ENCODE results near the gene OPA3.
A peak's percentile ranks its signal among the peaks of the same experiment; 100 is the strongest.

Gene OPA3

DNA sequence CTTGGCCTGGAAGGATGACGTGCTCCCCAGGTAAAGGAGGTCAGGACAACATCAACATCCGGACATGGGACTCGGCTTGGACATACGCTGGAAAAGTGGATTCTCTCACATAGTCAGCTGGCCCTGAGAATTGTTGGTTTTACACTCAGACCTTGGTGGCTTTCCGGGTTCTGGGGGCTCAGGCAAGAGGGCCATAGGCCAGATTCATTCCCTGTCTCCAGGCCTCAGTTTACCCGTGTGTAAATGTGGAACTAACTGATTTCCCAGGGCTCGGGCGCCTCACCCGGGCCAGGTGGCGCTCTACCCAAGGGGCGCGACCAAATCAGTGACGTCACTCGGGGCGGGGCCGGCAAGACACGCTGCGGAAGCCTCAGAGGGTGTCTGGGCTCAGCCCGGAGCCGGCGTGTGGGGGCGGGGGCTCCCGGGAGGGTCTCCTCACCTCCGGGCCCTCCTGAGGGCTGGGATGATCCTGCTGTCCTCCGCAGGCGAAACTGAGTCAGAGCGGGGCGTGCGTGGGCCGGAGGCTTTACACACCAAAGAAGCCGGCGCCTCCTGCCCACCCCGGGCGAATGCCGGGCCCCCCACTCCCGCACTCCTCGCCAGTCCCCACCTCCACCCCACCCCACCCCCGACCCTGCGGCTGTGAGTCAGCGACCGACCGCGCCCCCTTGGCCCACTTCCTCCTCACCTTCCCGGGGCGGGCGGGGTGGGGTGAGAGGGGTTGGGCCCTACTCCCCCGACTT is 78.2 kb downstream of the OPA3 start:
- peak overlapping the region; percentile 32 for H2AK5ac ChIP-seq (ENCODE audit: low read depth, low read length)
- H3K14ac ChIP-seq (ENCODE audit: low read length): no peak overlapping the region
- H3K4me1 ChIP-seq (ENCODE audit: control insufficient read depth in 2 of 2, insufficient read depth in 1 of 2, low read depth in 1 of 2, low read length in 2 of 2): peaks cover 5 to 18% of the 10 kb centered on the region in 2 donors
- peak; percentile 88 for DNase-seq (ENCODE audit: low spot score)
- no peak overlapping the region for H2BK12ac ChIP-seq (ENCODE audit: low read length)
- peak overlapping the region; percentile 97 to 100 for H3K4me3 ChIP-seq (ENCODE audit: low read length in 2 of 2)
- H2AFZ ChIP-seq (ENCODE audit: low read length): peak overlapping the region; percentile 84
- H3K4me2 ChIP-seq (ENCODE audit: insufficient read depth, low read length, poor library complexity, severe bottlenecking): peak overlapping the region; percentile 91
- peaks cover 0 to 17% (median 0%) of the 10 kb centered on the region in 3 experiments for H3K27me3 ChIP-seq (ENCODE audit: control insufficient read depth in 3 of 3, insufficient read depth in 3 of 3, low read depth in 1 of 3, low read length in 3 of 3)
- no CpG with 5 or more reads among the region's 47 CpGs for WGBS, 2 donors (ENCODE audit: extremely low coverage in 2 of 2, insufficient read length in 2 of 2, insufficient replicate concordance in 1 of 2)
- H3K9me3 ChIP-seq (replicated peaks in 1 of 2; ENCODE audit: control insufficient read depth in 2 of 2, insufficient read depth in 1 of 2, low read depth in 1 of 2, low read length in 2 of 2): no peaks in the 10 kb centered on the region
- H2BK15ac ChIP-seq (ENCODE audit: low read length): peak overlapping the region; percentile 96
- no peak overlapping the region for H4K8ac ChIP-seq (ENCODE audit: low read depth, low read length)
- peaks cover 0 to 4% of the 10 kb centered on the region in 2 donors for H3K36me3 ChIP-seq (replicated peaks in 1 of 2; ENCODE audit: control insufficient read depth in 2 of 2, insufficient read depth in 2 of 2, low read length in 2 of 2)
- peak overlapping the region; percentile 67 for H3K23ac ChIP-seq (ENCODE audit: low read depth, low read length, poor library complexity)
- H3K79me1 ChIP-seq (ENCODE audit: low read depth, low read length): peaks cover 8% of the 10 kb centered on the region
- peak overlapping the region; percentile 93 for H2BK5ac ChIP-seq (ENCODE audit: low read length)
- no peak overlapping the region for H3K9ac ChIP-seq (ENCODE audit: low read depth, low read length, poor library complexity)
- H3K4ac ChIP-seq (ENCODE audit: low read length): no peak overlapping the region
- peak overlapping the region; percentile 85 for H3K18ac ChIP-seq (ENCODE audit: low read length)
- no peak overlapping the region for H4K91ac ChIP-seq (ENCODE audit: low read depth, low read length, poor library complexity)
- H2BK120ac ChIP-seq (ENCODE audit: low read depth, low read length): no peak overlapping the region
- H3K27ac ChIP-seq (replicated peaks; ENCODE audit: low read length): peak overlapping the region; percentile 77

DNA sequence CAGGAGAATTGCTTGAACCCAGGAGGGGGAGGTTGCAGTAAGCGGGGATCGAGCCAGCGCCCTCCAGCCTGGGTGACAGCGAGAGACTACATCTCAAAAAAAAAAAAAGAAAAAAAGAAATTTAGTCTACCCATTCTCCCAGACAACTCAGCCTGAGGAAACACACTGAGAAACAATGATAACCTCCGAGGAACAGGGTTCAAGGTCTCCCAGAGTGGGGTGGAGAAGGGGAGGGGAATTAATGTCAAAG is 78.7 kb downstream of the OPA3 start:
- no peaks in the 10 kb centered on the region for H3K36me3 ChIP-seq (replicated peaks in 1 of 2; ENCODE audit: control insufficient read depth in 2 of 2, insufficient read depth in 2 of 2, low read length in 2 of 2)
- H2AFZ ChIP-seq (ENCODE audit: low read length): peak overlapping the region; percentile 84
- peak overlapping the region; percentile 51 for H3K4me2 ChIP-seq (ENCODE audit: insufficient read depth, low read length, poor library complexity, severe bottlenecking)
- H3K9me3 ChIP-seq (replicated peaks in 1 of 2; ENCODE audit: control insufficient read depth in 2 of 2, insufficient read depth in 1 of 2, low read depth in 1 of 2, low read length in 2 of 2): no peaks in the 10 kb centered on the region
- H3K4me3 ChIP-seq (ENCODE audit: low read length in 2 of 2): peak overlapping the region; percentile 43 to 97
- no peak for DNase-seq (ENCODE audit: low spot score)
- H4K8ac ChIP-seq (ENCODE audit: low read depth, low read length): no peak overlapping the region
- H3K27me3 ChIP-seq (ENCODE audit: control insufficient read depth in 3 of 3, insufficient read depth in 3 of 3, low read depth in 1 of 3, low read length in 3 of 3): peaks cover 0 to 22% (median 0%) of the 10 kb centered on the region in 3 experiments
- H3K18ac ChIP-seq (ENCODE audit: low read length): peak overlapping the region; percentile 52
- no peak overlapping the region for H3K23ac ChIP-seq (ENCODE audit: low read depth, low read length, poor library complexity)
- H3K4me1 ChIP-seq (ENCODE audit: control insufficient read depth in 2 of 2, insufficient read depth in 1 of 2, low read depth in 1 of 2, low read length in 2 of 2): peaks cover 5 to 18% of the 10 kb centered on the region in 2 donors
- H2BK12ac ChIP-seq (ENCODE audit: low read length): no peak overlapping the region
- H2BK120ac ChIP-seq (ENCODE audit: low read depth, low read length): no peak overlapping the region
- H4K91ac ChIP-seq (ENCODE audit: low read depth, low read length, poor library complexity): no peak overlapping the region
- H3K27ac ChIP-seq (replicated peaks; ENCODE audit: low read length): no peak overlapping the region
- H3K9ac ChIP-seq (ENCODE audit: low read depth, low read length, poor library complexity): no peak overlapping the region
- peak overlapping the region; percentile 42 for H2BK5ac ChIP-seq (ENCODE audit: low read length)
- H2BK15ac ChIP-seq (ENCODE audit: low read length): peak overlapping the region; percentile 96
- H3K79me1 ChIP-seq (ENCODE audit: low read depth, low read length): peaks cover 8% of the 10 kb centered on the region
- no peak overlapping the region for H3K14ac ChIP-seq (ENCODE audit: low read length)
- H2AK5ac ChIP-seq (ENCODE audit: low read depth, low read length): peak overlapping the region; percentile 32
- WGBS, 2 donors (ENCODE audit: extremely low coverage in 2 of 2, insufficient read length in 2 of 2, insufficient replicate concordance in 1 of 2): no CpG with 5 or more reads among the region's 5 CpGs
- no peak overlapping the region for H3K4ac ChIP-seq (ENCODE audit: low read length)

DNA sequence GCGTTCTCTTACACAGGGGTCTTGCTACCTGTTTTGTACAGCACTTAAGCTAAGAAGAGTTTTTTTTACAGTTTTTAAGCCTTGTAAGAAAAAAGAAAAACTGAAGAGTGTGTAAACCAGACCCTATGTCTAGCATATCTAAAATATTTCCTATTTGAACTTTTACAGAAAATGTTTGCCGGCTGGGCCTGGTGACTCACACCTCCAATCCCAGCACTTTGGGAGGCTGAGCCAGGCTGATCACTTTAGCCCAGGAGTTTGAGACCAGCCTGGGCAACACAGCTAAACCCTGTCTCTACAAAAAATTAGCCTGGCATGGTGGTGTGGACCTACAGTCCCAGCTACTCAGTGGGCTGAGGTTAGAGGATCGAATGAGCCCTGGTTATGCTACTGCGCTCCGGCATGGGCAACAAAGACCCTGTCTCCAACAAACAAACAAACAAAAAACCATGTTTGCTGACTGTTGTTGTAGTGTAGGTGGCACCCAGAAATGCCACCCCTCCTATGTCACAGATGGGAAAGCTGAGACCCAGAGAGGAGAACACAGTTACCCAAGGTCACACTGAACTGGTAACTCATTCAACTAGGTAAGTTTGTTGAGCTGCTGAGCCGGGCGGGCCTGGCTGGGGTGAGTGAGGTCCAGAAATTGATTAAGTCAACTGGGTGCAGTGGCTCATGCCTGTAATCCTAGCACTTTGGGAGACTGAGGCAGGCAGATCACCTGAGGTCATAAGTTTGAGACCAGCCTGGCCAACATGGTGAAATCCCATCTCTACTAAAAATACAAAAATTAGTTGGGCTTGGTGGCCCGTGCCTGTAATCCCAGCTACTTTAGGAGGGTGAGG is 79.2 kb downstream of the OPA3 start:
- DNase-seq (ENCODE audit: low spot score): no peak
- Histone ChIP-seq H2BK5ac (ENCODE audit: low read length) (no peak overlapping the region), H3K4me2 (ENCODE audit: insufficient read depth, low read length, poor library complexity, severe bottlenecking) (no peak overlapping the region), H2BK12ac (ENCODE audit: low read length) (no peak overlapping the region), H2AK5ac (ENCODE audit: low read depth, low read length) (peak overlapping the region; percentile 20), H3K9ac (ENCODE audit: low read depth, low read length, poor library complexity) (no peak overlapping the region), H3K4me1 (ENCODE audit: control insufficient read depth in 2 of 2, insufficient read depth in 1 of 2, low read depth in 1 of 2, low read length in 2 of 2) (peaks cover 5 to 18% of the 10 kb centered on the region in 2 donors), H2BK15ac (ENCODE audit: low read length) (peak overlapping the region; percentile 4), H4K91ac (ENCODE audit: low read depth, low read length, poor library complexity) (no peak overlapping the region), H3K27ac (replicated peaks; ENCODE audit: low read length) (no peak overlapping the region), H3K36me3 (replicated peaks in 1 of 2; ENCODE audit: control insufficient read depth in 2 of 2, insufficient read depth in 2 of 2, low read length in 2 of 2) (no peaks in the 10 kb centered on the region), H3K27me3 (ENCODE audit: control insufficient read depth in 3 of 3, insufficient read depth in 3 of 3, low read depth in 1 of 3, low read length in 3 of 3) (peaks cover 0 to 26% (median under 1%) of the 10 kb centered on the region in 3 experiments), H3K14ac (ENCODE audit: low read length) (no peak overlapping the region), H3K23ac (ENCODE audit: low read depth, low read length, poor library complexity) (no peak overlapping the region), H3K4me3 (ENCODE audit: low read length in 2 of 2) (no peak overlapping the region), H2BK120ac (ENCODE audit: low read depth, low read length) (no peak overlapping the region), H3K79me1 (ENCODE audit: low read depth, low read length) (peaks cover 8% of the 10 kb centered on the region), H3K18ac (ENCODE audit: low read length) (no peak overlapping the region), H4K8ac (ENCODE audit: low read depth, low read length) (peak overlapping the region; percentile 43), H2AFZ (ENCODE audit: low read length) (no peak overlapping the region), H3K9me3 (replicated peaks in 1 of 2; ENCODE audit: control insufficient read depth in 2 of 2, insufficient read depth in 1 of 2, low read depth in 1 of 2, low read length in 2 of 2) (no peaks in the 10 kb centered on the region), H3K4ac (ENCODE audit: low read length) (no peak overlapping the region)
- no CpG with 5 or more reads among the region's 8 CpGs for WGBS, 2 donors (ENCODE audit: extremely low coverage in 2 of 2, insufficient read length in 2 of 2, insufficient replicate concordance in 1 of 2)

DNA sequence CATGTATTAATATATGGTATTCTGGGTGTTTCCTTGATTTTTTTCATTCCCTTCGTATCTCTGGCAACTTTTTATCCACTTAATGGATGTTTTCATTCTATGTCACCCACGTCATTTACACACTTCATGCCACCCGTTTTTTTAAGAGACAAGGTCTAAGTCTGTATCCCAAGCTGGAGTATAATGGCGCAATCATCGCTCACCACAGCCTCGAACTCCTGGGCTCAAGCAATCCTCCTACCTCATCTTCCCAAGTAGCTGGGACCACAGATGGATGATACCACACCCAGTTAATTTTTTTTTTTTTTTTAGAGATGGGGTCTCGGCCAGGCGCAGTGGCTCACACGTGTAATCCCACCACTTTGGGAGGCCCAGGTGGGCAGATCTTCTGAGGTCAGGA is 80.7 kb downstream of the OPA3 start:
- Histone ChIP-seq H2BK120ac (ENCODE audit: low read depth, low read length) (no peak overlapping the region), H3K4me1 (ENCODE audit: control insufficient read depth in 2 of 2, insufficient read depth in 1 of 2, low read depth in 1 of 2, low read length in 2 of 2) (peaks cover 8 to 10% of the 10 kb centered on the region in 2 donors), H3K23ac (ENCODE audit: low read depth, low read length, poor library complexity) (no peak overlapping the region), H4K8ac (ENCODE audit: low read depth, low read length) (no peak overlapping the region), H3K36me3 (replicated peaks in 1 of 2; ENCODE audit: control insufficient read depth in 2 of 2, insufficient read depth in 2 of 2, low read length in 2 of 2) (no peaks in the 10 kb centered on the region), H3K9me3 (replicated peaks in 1 of 2; ENCODE audit: control insufficient read depth in 2 of 2, insufficient read depth in 1 of 2, low read depth in 1 of 2, low read length in 2 of 2) (no peaks in the 10 kb centered on the region), H2AFZ (ENCODE audit: low read length) (no peak overlapping the region), H3K14ac (ENCODE audit: low read length) (no peak overlapping the region), H3K27me3 (ENCODE audit: control insufficient read depth in 3 of 3, insufficient read depth in 3 of 3, low read depth in 1 of 3, low read length in 3 of 3) (peaks cover 9 to 40% (median 13%) of the 10 kb centered on the region in 3 experiments), H3K18ac (ENCODE audit: low read length) (no peak overlapping the region), H3K4me2 (ENCODE audit: insufficient read depth, low read length, poor library complexity, severe bottlenecking) (no peak overlapping the region), H2BK15ac (ENCODE audit: low read length) (no peak overlapping the region), H3K9ac (ENCODE audit: low read depth, low read length, poor library complexity) (no peak overlapping the region), H3K79me1 (ENCODE audit: low read depth, low read length) (peaks cover 7% of the 10 kb centered on the region), H2AK5ac (ENCODE audit: low read depth, low read length) (no peak overlapping the region), H3K4me3 (ENCODE audit: low read length in 2 of 2) (no peak overlapping the region), H3K27ac (replicated peaks; ENCODE audit: low read length) (no peak overlapping the region), H2BK5ac (ENCODE audit: low read length) (no peak overlapping the region), H2BK12ac (ENCODE audit: low read length) (no peak overlapping the region), H4K91ac (ENCODE audit: low read depth, low read length, poor library complexity) (no peak overlapping the region), H3K4ac (ENCODE audit: low read length) (no peak overlapping the region)
- no CpG with 5 or more reads among the region's 9 CpGs for WGBS, 2 donors (ENCODE audit: extremely low coverage in 2 of 2, insufficient read length in 2 of 2, insufficient replicate concordance in 1 of 2)
- DNase-seq (ENCODE audit: low spot score): no peak
